A549 (cell line): ENCODE data around the gene GNLY.

Source experiments
- EP300 ChIP-seq, 2 experiments: fragments of >200 bp; sonication (Bioruptor Twin); formaldehyde crosslinking; IDR thresholded peaks; 2 replicates in 1 of 2; 3 replicates in 1 of 2; pipeline ENCODE4 v1.6.1; 2016 to 2017
- TF ChIP-seq, protein P1 (sequence below): fragments of >200 bp; sonication (Bioruptor Twin); formaldehyde crosslinking; IDR thresholded peaks from 3 replicates; pipeline ENCODE4 v1.5.1; 2016
- TF ChIP-seq, protein P2 (sequence below): fragments of 450-650 bp; IDR thresholded peaks from 2 replicates; pipeline ENCODE4 v1.6.1; 2014; ENCODE audit warnings: antibody characterized with exemption
- TF ChIP-seq, protein P3 (sequence below): IDR thresholded peaks from 2 replicates; pipeline ENCODE4 v1.6.1; 2012; ENCODE audit warnings: low read depth, borderline replicate concordance

DNA sequence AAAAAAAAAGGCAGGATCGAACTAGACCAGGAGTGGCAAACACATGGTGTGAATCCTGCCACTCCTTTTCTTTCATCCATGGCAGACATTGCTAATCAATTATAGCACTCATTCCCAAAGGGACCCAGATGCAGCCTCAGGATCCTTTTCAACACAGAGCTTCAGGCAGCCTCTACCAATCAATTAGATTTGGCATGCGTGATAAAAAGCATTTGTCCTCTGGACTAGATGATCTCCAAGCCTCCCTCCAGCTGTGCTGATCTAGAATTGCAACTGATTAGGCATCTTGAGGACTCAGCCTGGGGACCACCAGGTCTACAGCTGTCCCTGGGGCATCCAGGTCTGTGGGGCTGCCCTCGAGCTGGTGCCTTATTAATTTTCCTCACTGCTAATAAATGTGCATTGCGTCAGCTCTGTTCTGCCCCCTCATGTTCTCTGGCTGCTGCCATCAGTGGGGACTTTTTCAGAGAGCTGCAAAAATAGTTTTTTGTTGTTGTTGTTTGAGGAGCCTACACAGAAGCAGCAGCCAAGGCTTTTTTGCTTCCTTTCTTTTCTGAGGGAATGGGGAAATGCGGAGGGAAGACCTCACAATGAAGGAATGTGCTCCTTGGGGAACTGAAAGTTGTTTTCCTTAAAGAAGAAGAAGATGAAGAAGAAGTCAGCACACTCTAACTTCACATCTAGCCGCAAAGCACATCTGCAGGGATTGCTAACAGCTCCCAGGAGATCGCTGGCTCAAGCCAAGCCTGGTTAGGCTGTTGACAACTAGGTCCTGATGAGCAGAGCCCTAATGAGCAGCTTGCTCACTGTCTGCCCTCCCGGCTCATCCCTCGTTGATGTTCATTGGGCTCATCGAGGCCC, 50.8 kb downstream of the GNLY start:
- TF ChIP-seq, protein P1, sequence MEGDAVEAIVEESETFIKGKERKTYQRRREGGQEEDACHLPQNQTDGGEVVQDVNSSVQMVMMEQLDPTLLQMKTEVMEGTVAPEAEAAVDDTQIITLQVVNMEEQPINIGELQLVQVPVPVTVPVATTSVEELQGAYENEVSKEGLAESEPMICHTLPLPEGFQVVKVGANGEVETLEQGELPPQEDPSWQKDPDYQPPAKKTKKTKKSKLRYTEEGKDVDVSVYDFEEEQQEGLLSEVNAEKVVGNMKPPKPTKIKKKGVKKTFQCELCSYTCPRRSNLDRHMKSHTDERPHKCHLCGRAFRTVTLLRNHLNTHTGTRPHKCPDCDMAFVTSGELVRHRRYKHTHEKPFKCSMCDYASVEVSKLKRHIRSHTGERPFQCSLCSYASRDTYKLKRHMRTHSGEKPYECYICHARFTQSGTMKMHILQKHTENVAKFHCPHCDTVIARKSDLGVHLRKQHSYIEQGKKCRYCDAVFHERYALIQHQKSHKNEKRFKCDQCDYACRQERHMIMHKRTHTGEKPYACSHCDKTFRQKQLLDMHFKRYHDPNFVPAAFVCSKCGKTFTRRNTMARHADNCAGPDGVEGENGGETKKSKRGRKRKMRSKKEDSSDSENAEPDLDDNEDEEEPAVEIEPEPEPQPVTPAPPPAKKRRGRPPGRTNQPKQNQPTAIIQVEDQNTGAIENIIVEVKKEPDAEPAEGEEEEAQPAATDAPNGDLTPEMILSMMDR = no peak
- TF ChIP-seq, protein P2, sequence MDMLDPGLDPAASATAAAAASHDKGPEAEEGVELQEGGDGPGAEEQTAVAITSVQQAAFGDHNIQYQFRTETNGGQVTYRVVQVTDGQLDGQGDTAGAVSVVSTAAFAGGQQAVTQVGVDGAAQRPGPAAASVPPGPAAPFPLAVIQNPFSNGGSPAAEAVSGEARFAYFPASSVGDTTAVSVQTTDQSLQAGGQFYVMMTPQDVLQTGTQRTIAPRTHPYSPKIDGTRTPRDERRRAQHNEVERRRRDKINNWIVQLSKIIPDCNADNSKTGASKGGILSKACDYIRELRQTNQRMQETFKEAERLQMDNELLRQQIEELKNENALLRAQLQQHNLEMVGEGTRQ = no peak
- TF ChIP-seq EP300 (IDR thresholded peaks at IDR 0.05) = no peak
- TF ChIP-seq, protein P3, sequence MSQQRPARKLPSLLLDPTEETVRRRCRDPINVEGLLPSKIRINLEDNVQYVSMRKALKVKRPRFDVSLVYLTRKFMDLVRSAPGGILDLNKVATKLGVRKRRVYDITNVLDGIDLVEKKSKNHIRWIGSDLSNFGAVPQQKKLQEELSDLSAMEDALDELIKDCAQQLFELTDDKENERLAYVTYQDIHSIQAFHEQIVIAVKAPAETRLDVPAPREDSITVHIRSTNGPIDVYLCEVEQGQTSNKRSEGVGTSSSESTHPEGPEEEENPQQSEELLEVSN = no peak
